ENCODE measurements around the gene EVC. TPM values are rescaled to one million over a fixed set of nuclear protein-coding genes. Genes with fewer than 3 reads are reported as not detected.

Gene EVC
- total and polyA plus RNA-seq, 2 donors (not counting 1 experiment from before 2014, with no cell fraction given) = 4.9 to 39.0 TPM

DNA sequence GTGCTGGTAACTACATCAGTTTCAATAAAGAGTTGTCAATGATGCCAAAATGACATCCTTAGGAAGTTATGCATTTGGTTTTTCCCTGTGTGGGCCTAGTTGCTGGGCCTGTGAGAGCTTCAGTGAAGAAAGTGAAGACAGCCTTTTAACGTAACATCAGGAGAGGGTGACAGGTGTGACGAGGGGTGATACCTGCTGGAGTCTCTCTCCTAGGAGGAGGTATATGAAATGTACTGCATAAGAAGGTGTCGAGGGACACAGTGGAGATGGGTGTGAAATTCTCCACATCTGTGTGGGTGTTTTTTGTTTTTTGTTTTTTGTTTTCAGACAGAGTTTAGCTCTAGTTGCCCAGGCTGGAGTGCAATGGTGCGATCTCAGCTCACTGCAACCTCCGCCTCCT lies 49.2 kb downstream of the EVC start:
- Histone ChIP-seq H3K79me2 (ENCODE audit: control insufficient read depth, insufficient read depth, low read length) (no peaks in the 10 kb centered on the region), H3K4me3 (replicated peaks in 1 of 4; ENCODE audit: control extremely low read depth in 1 of 4, insufficient read depth in 1 of 4, low read depth in 3 of 4, low read length in 4 of 4) (no peak overlapping the region), H3K4me1 (ENCODE audit: control insufficient read depth, extremely low read depth, insufficient read depth, low read length) (peaks cover 10% of the 10 kb centered on the region), H3K9ac (ENCODE audit: insufficient read depth, low read length) (no peak overlapping the region), H2AFZ (ENCODE audit: low read length) (no peak overlapping the region), H3K9me3 (ENCODE audit: control insufficient read depth, insufficient read depth, low read depth, low read length) (no peaks in the 10 kb centered on the region), H3K27ac (ENCODE audit: insufficient read depth, low read length) (no peak overlapping the region), H3K27me3 (ENCODE audit: control insufficient read depth, insufficient read depth, low read length) (no peaks in the 10 kb centered on the region), H4K20me1 (ENCODE audit: control insufficient read depth, extremely low read depth, insufficient read depth, low read length) (no peaks in the 10 kb centered on the region), H3K36me3 (ENCODE audit: control insufficient read depth, insufficient read depth, low read length) (peaks cover 16% of the 10 kb centered on the region), H3K4me2 (ENCODE audit: extremely low read depth, insufficient read depth, low read length) (no peak overlapping the region)
- TF ChIP-seq EZH2 (IDR thresholded peaks at IDR 0.05; ENCODE audit: low read length, missing control alignments) (no peak), CTCF (conservative IDR thresholded peaks at IDR 0.05 in 1 of 2, IDR thresholded peaks at IDR 0.05 in 1 of 2; ENCODE audit: low read depth in 1 of 2, low read length in 2 of 2) (no peak)
- no peak for DNase-seq (ENCODE audit: low read depth in 2 of 2)

DNA sequence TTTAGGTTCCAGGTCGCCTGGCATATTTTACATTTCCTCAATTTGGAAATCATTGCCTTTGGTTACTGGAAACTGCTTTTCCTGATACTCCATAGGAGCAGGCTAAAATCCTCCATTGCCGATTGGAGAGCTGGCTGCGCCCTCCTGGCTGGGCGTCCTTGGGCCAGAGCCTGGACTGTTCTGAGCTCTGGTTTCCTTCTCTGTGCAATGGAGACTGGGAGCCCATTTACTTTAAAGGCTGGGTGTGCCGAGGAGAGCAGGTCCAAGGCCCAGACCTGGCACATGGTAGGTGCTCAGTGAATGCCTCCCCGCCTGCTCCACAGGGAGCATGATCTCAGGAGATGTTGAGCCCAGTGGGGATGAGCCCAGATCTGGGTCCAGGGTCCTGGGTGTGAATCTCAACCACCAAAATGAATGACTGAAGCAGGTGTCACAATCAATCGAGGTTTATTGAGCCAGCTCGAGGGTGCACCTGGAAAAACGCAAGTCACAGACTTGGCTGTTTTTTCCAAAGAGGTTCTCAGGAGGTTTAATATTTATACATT lies 50.0 kb downstream of the EVC start:
- Histone ChIP-seq H3K27ac (ENCODE audit: insufficient read depth, low read length) (no peak overlapping the region), H2AFZ (ENCODE audit: low read length) (no peak overlapping the region), H3K9ac (ENCODE audit: insufficient read depth, low read length) (no peak overlapping the region), H3K79me2 (ENCODE audit: control insufficient read depth, insufficient read depth, low read length) (no peaks in the 10 kb centered on the region), H3K27me3 (ENCODE audit: control insufficient read depth, insufficient read depth, low read length) (no peaks in the 10 kb centered on the region), H3K4me2 (ENCODE audit: extremely low read depth, insufficient read depth, low read length) (no peak overlapping the region), H3K4me1 (ENCODE audit: control insufficient read depth, extremely low read depth, insufficient read depth, low read length) (peaks cover 10% of the 10 kb centered on the region), H3K4me3 (replicated peaks in 1 of 4; ENCODE audit: control extremely low read depth in 1 of 4, insufficient read depth in 1 of 4, low read depth in 3 of 4, low read length in 4 of 4) (no peak overlapping the region), H3K9me3 (ENCODE audit: control insufficient read depth, insufficient read depth, low read depth, low read length) (no peaks in the 10 kb centered on the region), H3K36me3 (ENCODE audit: control insufficient read depth, insufficient read depth, low read length) (peaks cover 9% of the 10 kb centered on the region), H4K20me1 (ENCODE audit: control insufficient read depth, extremely low read depth, insufficient read depth, low read length) (no peaks in the 10 kb centered on the region)
- TF ChIP-seq CTCF (conservative IDR thresholded peaks at IDR 0.05 in 1 of 2, IDR thresholded peaks at IDR 0.05 in 1 of 2; ENCODE audit: low read depth in 1 of 2, low read length in 2 of 2) (no peak), EZH2 (IDR thresholded peaks at IDR 0.05; ENCODE audit: low read length, missing control alignments) (no peak)
- no peak for DNase-seq (ENCODE audit: low read depth in 2 of 2)

DNA sequence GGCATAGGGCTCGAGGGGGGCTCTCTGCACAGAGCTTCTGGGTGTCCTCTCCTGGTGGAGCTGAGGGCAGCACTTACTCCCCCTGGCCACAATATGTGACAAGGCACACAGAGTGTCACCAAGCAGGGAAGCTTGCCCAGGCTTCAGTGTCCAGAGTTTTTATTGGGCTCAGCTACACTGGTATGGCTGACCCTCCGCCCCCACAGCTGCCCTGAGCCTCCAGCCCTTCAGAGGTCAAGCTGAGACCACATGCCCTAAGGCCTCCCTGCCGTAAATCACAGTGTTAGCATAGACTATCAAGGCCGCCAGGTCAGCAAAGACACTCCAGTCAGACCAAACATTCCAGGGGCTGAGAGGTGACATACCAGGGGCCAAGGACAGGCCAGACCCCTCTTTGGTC lies 59.0 kb downstream of the EVC start:
- H3K9ac ChIP-seq (ENCODE audit: insufficient read depth, low read length) = no peak overlapping the region
- no peak overlapping the region for H2AFZ ChIP-seq (ENCODE audit: low read length)
- no peaks in the 10 kb centered on the region for H3K9me3 ChIP-seq (ENCODE audit: control insufficient read depth, insufficient read depth, low read depth, low read length)
- H3K79me2 ChIP-seq (ENCODE audit: control insufficient read depth, insufficient read depth, low read length) = no peaks in the 10 kb centered on the region
- H3K4me2 ChIP-seq (ENCODE audit: extremely low read depth, insufficient read depth, low read length) = no peak overlapping the region
- TF ChIP-seq CTCF (conservative IDR thresholded peaks at IDR 0.05 in 1 of 2, IDR thresholded peaks at IDR 0.05 in 1 of 2; ENCODE audit: low read depth in 1 of 2, low read length in 2 of 2) (no peak), EZH2 (IDR thresholded peaks at IDR 0.05; ENCODE audit: low read length, missing control alignments) (no peak)
- H3K27ac ChIP-seq (ENCODE audit: insufficient read depth, low read length) = no peak overlapping the region
- peaks cover 5% of the 10 kb centered on the region for H3K4me1 ChIP-seq (ENCODE audit: control insufficient read depth, extremely low read depth, insufficient read depth, low read length)
- H4K20me1 ChIP-seq (ENCODE audit: control insufficient read depth, extremely low read depth, insufficient read depth, low read length) = no peaks in the 10 kb centered on the region
- H3K27me3 ChIP-seq (ENCODE audit: control insufficient read depth, insufficient read depth, low read length) = no peaks in the 10 kb centered on the region
- no peak overlapping the region for H3K4me3 ChIP-seq (replicated peaks in 1 of 4; ENCODE audit: control extremely low read depth in 1 of 4, insufficient read depth in 1 of 4, low read depth in 3 of 4, low read length in 4 of 4)
- DNase-seq (ENCODE audit: low read depth in 2 of 2) = no peak
- H3K36me3 ChIP-seq (ENCODE audit: control insufficient read depth, insufficient read depth, low read length) = peaks cover 3% of the 10 kb centered on the region

All from fibroblast of lung (primary cell).